HCT116 (cell line): Measurements from ENCODE around the gene MMP15.

Experiments
- POLR2A ChIP-seq: IDR thresholded peaks from 2 replicates; pipeline ENCODE4 v1.7.0; 2011; ENCODE audit warnings: borderline replicate concordance; ENCODE audit not compliant: insufficient read depth, insufficient read length; ENCODE audit errors: extremely low read depth
- TF ChIP-seq, protein P1 (sequence below), 3 experiments: fragments of 200-600 bp in 1 of 3; sonication (generic) in 1 of 3; IDR thresholded peaks in 2 of 3; conservative IDR thresholded peaks in 1 of 3; 2 replicates each; pipeline ENCODE4 v1.5.1; 2012 to 2017; ENCODE audit warnings: low read depth in 2 of 3, low read length in 2 of 3, antibody characterized with exemption in 1 of 3, borderline replicate concordance in 1 of 3, control low read depth in 1 of 3, mild to moderate bottlenecking in 1 of 3, mixed read lengths in 1 of 3, mixed run types in 1 of 3, moderate library complexity in 1 of 3; ENCODE audit not compliant: insufficient read depth in 1 of 3

DNA sequence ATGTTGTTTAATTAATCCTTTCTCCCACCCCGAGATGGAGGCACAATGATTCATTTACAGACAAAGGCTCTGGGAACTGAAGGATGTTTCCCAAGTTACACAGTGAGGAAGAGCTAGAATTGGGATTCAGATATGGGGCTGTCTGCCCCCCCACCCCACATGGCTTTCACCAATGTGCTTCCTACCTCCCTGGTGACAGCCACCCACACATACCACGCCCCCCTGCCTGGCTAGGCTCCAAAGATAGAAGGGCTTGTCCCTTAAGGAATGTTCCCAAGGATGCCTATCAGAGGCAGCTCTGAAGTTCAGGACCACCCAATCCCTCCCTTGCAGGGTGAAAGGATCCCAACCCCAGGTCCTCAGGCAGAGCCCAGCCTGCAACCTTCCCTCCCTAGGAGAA lies 70.7 kb downstream of the MMP15 start:
- no peak for TF ChIP-seq POLR2A
- TF ChIP-seq, protein P1, sequence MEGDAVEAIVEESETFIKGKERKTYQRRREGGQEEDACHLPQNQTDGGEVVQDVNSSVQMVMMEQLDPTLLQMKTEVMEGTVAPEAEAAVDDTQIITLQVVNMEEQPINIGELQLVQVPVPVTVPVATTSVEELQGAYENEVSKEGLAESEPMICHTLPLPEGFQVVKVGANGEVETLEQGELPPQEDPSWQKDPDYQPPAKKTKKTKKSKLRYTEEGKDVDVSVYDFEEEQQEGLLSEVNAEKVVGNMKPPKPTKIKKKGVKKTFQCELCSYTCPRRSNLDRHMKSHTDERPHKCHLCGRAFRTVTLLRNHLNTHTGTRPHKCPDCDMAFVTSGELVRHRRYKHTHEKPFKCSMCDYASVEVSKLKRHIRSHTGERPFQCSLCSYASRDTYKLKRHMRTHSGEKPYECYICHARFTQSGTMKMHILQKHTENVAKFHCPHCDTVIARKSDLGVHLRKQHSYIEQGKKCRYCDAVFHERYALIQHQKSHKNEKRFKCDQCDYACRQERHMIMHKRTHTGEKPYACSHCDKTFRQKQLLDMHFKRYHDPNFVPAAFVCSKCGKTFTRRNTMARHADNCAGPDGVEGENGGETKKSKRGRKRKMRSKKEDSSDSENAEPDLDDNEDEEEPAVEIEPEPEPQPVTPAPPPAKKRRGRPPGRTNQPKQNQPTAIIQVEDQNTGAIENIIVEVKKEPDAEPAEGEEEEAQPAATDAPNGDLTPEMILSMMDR (IDR thresholded peaks at IDR 0.05 in 2 of 3, conservative IDR thresholded peaks at IDR 0.05 in 1 of 3; ENCODE audit: borderline replicate concordance in 1 of 3, insufficient read depth in 1 of 3, low read depth in 2 of 3, low read length in 2 of 3) = no peak
